CD4-positive, alpha-beta T cell treated with Interleukin-1 beta for 1 hour (primary cell): Measurements from ENCODE around the gene PNMA6E.

ENCODE experiments used
- DNase-seq, 2 donors: peaks; one replicate each; pipeline ENCODE4 v3.0.0-alpha.2; 2020 to 2022

Gene PNMA6E

DNA sequence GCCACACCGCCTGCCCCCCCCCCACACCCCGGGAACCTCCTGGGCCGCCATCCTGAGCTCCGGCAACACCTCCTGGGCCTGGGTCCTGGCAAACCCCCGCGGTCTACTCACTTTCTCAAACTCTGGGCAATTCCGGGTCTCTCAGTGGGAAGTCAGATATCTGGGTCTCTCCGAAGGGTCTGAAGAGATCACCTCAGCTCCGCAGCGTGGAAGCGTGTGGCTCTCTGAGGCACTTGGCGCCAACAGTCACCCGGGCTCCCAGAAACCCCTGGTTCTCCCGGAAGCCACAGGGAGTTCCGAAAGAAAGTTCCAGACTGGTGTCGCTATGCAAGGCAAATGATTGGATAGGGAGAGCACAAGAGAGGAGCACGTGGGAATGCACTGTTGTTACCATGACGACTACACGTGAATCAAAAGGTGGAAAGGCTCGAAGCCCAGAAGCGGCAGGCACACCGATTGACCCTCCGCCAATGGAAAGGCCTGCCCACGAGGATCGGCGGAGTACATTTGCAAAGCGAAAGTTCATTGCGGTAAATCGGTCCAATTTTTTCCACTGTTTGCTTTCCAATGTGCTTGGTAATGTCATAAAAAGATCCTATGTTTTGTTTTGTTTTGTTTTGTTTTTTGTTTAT is at the start of gene PNMA6E:
Gene PNMA6E (minus strand): TSS at position 218 of the 632 bp plus-strand sequence. CDS start 2,501 bp downstream, outside the sequence.
- DNase-seq = no peak

DNA sequence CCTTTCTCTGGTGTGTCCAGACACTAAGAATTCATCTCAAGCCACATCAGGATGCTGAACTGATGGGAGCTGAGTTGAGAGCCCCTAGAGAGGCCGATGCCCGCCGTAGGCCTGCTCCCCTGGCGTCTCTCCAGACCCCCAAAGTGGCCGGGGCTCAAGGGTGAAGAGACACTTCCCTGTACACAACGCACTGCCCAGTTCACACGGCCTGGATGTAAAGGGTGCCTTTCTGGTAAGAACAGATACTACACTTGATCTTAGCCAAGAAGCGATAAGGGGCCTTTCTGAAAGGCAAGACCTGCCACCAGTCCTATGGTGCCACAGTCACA is 49.8 kb upstream of the PNMA6E start:
- no peak for DNase-seq

DNA sequence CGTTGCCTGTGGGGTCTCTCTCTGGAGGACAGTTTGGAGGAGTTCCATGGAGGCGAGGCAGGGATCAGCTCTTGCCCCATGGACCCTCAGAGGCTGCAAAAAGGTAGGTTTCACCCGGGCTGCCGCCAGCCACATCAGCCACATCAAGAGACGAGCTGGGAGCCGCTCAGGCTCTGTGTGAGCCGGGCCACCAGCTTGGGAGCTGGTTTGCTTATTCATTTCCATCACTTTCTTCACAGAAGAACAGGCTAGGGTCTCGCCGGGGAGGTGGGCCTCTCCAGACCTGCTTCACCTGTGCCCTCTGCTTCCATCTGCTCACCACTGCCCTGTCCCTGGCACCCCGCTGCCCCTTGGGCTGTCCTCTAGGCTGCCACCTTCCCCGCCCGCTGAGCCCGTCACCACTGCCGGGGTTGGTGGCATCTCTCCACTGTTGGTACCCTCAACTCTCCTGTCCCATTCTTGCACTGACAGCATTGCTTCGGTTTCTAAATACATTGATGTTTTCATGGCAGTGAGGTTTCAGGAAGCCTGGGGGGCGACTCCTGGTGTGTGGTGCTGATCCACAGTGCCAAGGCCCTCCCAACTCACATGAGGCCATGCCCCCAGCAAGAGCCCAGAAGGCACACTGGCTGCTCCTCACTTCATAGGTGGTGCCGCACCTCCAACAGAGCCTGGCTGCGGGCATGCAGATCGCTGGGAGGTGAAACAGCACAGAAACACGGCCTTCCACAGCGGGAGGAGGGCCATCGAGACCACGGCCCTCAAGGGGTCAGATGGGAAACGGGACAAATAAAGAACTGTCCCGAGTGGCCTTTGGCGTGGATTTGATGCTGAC is 49.2 kb upstream of the PNMA6E start:
- no peak for DNase-seq

DNA sequence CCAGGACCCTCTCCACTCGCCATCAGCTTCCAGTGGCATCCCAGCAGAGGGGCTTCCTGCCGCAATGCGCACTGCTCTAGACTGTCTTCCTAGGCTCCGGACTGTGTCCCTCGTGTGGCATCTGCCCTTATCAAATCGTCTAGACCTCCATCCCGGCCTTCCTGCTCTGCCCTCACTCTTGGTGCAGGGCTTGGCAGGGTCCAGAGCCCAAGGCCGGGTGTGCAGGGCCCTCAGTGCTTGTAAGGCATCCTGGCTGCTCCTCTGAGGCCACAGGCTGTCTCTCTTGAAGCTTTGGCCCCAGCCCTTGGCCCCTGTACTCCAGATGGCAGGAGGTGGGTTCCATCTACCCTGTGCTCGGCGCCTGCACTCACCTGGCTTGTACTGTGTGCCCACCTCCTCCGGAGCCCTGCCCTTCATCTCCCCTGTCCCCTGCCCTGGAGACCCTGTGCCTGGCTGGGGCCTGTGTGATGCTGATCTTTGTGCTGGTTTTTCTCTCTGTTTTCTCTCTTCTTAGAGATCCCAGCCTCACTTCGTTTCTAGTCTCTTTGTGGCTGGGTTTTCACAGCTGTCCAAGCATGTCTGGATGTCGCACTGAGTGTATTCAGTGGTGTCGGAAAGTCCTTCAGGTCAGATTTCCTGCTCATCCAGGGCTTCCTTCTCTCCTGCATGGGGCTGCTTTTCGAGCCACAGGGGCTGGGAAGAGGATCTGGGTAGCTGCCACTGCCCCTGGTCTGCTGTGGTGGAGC is 48.4 kb upstream of the PNMA6E start:
- DNase-seq = no peak

DNA sequence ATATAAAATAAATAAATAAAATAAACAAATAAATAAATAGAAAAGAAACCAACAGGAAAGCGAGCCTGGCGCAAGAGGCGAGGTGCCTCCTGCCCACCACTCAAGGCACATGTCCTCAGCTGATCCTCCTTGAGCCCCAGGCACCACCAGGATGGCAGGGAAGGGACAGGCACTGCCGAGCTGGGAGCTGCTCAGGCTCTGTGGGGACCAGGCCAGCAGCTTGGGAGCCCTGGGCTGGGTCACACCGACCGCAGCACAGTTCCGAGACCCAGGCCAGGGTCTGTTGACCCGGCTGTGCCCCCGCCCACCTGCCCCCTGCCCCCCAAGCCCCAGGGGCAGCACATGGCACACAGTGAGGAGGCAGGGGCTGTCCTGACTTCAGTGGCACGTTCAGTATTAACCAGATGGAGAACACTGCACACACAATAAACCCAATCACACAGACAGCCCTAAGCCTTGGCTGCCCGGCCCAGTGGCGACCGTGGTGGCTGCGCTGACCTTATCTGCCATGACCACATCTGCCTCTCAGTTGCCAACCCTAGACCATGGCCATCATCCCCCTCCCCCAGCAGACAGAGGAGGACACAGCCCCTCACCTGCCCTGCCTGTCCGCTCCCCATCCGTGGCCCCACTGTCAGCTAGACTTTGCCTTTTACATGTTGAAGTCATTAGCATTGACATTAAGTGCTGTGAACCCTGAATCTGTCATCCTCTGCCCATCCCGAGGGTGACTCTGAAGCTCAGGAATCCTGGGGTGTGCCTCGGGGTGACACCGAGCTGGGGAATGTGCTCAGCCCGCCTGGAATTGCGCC is 47.6 kb upstream of the PNMA6E start:
- no peak for DNase-seq

DNA sequence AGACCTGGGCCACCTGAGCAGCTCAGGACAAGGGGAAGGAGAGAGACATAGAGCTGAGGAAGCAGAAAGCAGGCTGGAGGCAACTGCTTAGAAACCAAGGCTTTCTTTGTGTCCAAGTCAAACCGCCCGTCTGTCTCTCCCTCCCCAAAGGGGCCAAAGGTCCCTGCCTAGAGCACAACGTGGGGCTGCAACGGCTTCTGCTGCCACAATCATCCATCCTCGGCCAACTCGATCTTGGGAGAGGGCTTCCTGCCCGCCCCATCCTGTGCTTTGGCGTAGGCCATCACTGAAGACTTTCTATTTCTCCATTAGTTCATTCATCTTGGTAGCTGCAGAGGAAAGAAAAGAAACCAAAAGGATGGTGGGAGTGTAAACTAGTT is 46.4 kb upstream of the PNMA6E start:
- no peak for DNase-seq

DNA sequence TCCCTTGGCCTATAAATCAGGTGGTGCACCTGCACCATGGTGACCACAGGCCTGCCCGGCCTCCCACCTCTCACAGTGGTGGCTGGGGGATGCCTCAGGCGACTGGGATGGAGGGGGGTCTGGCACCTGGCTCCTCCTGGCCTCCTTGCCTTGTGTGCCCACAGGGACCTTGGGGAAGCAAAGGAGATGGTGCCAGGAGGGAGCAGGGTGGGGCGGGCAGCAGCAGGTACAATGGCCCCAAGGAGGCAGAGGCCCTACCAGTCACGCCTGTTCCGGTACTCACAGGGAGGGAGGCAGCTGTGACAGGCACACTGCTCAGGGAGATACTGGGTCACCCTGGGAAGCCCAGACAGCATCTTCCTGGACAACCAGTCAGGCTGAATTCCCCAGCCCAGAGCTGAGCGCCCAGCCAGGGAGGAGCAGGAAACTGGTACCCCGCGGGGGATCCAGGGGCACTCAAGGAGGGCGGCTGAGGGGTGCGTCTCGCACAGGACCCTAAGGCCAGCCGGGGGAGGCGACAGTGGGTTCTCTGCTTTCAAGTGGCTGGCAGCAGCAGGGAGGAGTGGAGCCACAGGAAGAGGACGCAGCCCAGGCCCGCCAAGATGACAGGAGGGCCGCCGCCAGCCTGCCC is 45.9 kb upstream of the PNMA6E start:
- no peak for DNase-seq

DNA sequence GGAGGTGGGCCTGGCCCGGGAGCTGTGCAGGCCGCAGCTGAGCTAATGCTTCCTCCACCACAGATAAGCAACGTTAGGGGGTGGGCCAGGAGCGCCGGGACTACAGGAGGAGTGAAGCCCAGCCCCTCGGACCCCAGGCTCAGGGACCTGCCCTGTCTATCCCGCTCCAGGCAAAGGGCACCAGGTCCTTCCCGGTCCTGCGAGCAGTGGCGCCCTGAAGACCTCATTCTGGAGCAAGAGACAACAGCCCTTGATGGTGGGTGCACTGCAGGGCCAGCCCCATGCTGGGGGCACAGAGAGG is 45.4 kb upstream of the PNMA6E start:
- DNase-seq = no peak

DNA sequence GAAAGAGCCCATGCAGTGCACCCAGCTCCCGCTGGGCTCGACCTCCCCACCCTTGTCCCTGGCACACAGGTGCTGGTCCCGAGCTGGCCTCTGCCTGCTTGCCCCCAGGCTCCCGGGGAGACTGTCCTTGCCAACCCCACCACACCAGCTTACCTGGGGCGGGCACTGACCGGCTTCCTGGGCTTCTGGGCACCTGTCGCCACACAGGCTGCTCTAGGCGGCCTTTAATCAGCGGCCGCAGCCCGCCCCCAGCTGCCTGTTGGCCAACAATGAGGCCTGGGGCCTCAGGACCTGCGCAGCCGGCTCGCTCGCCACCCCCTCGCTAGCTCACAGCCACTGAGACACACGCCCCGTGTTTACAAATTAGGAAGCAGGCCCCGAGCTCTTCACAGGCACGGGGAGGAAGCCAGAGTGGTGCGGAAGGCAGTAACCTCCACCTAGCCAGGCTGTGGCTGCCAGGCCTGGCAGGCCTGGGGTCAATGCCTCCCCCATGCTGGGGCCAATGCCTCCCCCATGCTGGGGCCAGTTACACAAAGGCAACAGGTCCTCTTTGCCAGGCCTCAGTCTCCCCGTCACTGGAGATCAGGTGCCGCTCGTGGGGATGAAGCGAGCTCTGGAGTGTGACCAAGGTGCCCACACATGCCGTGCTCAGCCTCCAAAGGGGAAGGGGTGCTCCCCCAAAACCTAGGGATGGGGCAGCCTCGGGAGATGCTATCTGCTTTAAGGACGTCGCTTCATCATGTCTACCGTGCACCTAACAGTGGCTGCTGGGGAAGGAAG is 44.9 kb upstream of the PNMA6E start, which contains the start of gene TREX2:
Gene TREX2 (minus strand): TSS at position 201 of the 780 bp plus-strand sequence. CDS start 626 bp downstream, outside the sequence.
- DNase-seq = no peak

DNA sequence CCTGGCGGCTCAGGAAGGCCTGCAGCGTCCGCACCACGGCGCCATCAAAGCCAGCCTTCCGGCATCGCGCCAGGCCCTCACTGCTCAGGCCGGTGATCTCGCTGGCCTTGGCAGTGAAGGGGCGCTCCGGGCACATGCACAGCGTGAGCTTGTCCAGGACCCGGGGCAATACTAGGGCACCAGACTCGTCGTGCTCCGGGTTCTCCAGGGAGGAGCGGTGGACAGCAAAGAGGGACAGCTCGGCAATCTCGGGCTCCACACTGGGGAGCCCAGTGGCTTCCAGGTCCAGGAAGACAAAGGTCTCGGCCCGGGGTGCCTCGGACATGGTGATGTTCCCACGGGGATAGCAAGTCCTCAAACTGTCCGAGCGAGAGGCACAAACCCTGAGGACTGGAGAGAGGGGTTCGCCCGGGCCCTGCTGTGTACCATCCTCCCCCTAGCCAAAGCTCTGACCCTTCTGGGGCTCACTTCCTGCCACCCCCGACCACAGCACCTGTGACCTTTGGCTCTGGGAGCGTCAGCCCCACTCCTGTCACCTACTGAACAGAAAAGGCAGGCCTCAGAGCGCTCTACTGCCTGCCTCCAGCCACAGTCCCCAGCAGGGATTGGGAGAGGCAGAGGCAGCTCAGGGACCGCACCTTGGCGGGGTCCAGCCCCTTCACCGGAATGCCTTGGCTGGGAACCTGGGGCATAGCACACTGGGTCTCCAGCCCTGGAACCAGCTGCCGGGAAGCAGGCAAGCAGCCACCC is 44.1 kb upstream of the PNMA6E start:
- no peak for DNase-seq

DNA sequence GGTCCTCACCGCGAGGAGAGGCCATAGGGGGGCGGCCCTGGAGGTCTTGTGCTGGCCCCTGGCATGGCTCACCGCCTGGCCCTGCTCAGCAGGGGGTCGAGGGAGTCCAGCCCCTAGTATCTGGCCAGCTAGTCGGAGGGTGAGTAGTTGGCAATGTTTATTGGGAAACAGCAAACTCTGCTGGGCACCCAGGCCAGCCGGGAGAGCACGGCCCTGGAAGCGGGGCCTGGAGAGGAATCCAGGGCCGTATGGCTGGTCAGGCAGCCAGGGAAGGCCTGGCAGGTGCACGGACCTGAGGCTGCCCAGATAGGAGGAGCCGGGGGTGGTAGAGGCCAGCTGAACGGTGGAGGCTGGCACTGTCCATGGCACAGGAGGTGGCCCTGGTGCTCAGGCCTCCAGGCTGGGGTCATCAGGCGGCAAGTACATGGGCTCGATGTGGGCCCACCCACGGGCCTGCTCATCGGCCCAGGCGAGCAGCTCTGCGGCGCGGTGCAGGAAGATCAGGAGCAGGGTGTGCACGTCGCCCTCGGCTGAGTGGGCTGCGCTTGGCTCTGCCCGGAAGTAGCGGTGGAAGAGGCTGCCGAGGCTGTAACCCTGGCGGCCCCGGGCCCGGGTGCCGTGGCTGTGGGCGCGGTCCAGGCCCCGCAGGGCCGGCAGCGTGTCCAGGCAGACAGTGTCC is 43.3 kb upstream of the PNMA6E start:
- DNase-seq = no peak

DNA sequence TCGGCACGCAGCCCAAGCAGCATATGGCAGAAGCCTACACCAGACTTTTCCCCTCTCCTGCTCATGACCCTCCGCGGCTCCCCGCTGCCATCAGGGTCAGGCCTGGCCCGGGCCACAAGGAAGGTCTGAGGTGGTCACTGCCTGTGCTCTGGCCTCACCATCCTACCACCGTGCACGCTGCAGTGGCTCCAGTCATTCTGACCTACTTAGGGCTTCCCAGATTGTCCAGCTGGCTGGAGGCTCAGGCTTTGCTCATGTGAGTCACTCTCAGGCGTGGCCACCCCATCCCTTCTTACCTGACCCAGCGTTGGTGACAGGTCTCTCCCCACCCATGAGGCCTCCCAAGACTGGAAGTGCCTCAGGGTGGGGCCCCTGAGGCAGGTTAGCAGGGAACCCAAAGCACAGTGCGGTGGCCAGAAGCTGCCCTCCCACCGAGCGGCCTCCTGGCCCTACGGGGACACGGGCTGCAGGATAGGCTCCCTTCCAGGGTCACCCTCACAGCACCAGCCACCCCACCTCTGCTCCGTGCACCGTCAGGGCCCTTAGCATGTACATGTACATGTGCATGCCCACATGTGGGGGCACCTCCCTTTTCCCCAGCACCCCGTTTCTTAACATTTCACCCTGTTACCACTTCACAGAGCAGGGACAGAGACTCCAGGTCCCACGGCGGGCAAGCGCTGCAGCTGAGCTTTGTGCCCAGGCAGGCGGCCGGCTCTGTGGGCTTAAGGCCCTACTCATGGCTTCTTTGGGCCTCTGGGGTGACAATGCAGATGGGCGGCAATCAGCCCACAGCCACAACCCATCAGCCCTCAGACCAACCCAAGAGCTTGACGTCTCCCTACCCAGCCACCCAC is 42.6 kb upstream of the PNMA6E start:
- DNase-seq = no peak

DNA sequence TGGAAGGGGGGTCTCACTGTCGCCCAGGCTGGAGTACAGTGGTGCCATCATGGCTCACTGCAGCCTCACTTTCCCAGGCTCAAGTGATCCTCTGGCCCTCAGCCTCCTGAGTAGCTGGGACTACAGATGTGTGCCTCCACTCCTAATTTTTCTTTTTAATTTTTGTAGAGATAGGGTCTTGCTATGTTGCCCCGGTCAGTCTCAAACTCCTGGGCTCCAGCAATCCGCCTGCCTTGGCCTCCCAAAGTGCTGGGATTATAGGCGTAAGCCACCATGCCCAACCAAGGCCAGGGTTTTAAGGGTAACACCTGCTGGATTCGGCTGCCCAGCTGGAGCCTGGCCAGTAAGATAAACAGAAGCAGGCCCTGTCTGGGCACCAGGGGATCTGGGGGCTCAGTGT is 41.3 kb upstream of the PNMA6E start:
- DNase-seq = no peak

DNA sequence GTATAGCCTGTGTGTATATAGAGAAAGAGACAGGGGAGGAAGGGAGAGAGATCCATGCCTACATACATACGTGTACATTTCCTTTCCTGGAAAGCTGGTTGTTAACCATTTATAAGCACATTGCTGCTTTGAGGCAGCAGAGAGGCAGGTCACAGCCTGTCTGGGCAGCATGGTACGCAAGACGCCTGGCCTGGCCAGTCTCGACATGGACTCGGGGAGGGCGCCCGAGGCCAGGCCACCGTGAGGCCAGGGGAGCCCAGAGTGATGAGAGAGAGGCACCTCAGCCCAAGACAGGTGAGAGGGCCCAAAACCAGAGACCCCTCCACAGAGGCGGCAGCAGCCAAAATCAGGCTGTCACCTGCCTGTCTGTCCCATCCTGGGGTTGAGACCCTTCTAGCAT is 40.8 kb upstream of the PNMA6E start:
- no peak for DNase-seq

DNA sequence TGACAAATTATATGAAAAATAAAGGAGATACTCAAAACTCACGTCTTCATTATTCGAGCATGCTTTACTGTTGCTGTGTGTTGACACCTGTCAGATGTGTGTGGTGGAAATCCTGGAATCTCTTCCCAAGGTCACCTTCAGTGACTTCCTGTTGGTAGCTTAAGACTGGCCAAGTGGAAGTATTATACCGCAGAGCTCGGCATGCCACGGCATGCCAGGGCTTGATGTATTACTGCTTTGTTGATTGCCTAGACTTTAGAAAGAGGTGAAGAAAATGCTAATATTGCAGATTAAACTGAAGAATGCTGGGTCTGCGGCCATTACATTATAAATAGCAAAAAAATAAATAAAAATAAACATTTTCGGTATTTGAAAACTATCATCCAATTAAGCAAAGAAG is 40.1 kb upstream of the PNMA6E start:
- DNase-seq = no peak

DNA sequence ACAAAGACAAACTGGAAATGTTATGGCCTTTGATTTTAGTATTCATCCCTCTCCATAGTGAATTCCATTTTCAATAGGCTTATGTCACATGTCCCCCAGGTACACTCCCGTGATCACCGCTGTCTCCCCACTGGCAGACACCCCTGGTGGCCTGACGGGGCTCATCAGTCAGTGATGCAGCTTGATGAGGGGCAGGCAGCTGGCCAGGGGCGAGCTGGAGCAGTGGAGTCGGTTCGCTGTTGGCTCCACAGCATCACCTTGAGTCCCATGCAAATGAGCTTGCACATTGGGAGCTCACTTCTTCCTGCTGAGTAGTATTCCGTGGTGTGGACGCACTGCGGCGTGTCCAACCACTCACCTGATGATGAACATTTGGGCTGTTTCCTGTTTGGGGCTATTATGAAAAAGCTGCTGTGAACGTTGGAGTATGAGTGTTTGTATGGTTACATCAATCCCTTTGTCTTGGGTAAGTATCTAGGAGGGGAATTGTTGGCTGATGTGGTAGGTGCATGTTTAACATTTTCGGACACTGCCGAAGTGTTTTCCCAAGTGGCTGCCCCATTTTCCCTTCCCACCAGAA is 39.5 kb upstream of the PNMA6E start:
- DNase-seq = no peak

DNA sequence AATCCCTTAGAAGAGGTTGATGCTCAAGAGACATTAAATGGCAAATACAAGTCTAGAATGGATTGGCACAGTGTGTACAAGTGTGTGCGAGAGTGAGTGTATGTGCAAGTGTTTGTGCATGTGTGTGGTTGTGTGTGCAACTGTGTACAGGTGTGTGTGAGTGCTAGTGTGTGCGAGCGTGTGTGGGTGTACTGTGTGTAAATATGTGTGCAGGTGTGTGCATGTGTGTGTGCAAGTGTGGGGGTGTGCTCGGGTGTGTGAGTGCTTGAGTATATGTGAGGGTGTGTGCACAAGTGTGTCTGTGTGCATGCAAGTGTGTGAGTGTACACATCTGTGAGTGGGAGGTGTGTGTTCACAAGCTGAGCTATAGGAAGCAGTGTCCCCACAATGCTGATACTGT is 38.8 kb upstream of the PNMA6E start:
- no peak for DNase-seq

DNA sequence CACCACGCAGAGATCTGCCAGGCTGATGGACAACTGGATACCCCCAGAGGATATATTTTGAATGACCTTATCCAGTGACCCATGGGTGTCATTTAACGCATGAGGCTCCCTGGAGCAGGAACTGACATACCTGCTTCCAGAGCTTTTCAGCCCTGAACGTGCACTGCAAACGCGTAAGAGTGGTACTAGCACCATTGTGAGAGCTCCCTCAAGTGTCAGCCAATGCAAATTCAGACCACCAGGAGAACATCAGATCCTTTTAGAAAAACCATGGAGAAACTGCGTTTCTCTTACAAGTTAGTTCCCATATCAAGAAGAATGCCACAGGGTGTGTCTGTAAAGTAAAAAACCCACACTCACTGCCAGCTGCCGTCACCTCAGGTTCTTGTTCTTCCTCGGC is 37.4 kb upstream of the PNMA6E start:
- DNase-seq = no peak

DNA sequence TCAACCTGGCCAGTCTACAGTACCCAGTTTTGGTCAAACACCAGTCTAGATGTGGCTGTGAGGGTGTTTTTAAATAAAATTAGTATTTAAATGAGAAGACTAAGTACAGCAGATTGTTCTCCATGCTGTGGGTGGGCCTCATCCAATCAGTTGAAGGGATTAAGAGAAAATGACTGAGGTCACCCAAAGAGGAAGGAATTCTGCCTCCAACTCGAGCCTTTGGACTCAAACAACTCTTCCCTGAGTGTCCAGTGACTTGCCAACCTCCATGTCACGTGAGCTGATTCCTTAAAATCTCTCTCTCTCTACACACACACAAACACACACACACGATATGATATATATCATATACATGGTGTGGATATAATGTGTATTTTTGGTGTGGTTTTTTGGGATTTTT is 34.7 kb upstream of the PNMA6E start:
- no peak for DNase-seq
